ENCODE results near the gene NFS1. TPM values are rescaled to one million over a fixed set of nuclear protein-coding genes. Genes with fewer than 3 reads are reported as not detected.

The NFS1 gene
- total and polyA plus RNA-seq, 2 of the 8 experiments (the other 6 are each of a cell fraction or from before 2014, with no cell fraction given), result 26.1 to 38.8 TPM

- Histone ChIP-seq H4K5ac (ENCODE audit: insufficient read length, low read depth, low read length) (no peak overlapping the region), H2AK5ac (ENCODE audit: low read depth, low read length) (no peak overlapping the region), H3K79me1 (ENCODE audit: low read depth, low read length) (no peaks in the 10 kb centered on the region), H3K4ac (replicated peaks; ENCODE audit: insufficient read length, low read depth, low read length) (no peak overlapping the region), H2BK120ac (replicated peaks; ENCODE audit: low read depth, low read length) (no peak overlapping the region), H3K9me3 (ENCODE audit: insufficient read depth in 2 of 2, low read depth in 1 of 2, low read length in 1 of 2) (no peaks in the 10 kb centered on the region), H2AFZ (ENCODE audit: low read length) (no peak overlapping the region), H2BK15ac (ENCODE audit: low read length) (no peak overlapping the region), H3K4me1 (replicated peaks in 1 of 4; ENCODE audit: control insufficient read depth in 3 of 4, insufficient read depth in 4 of 4, low read length in 3 of 4) (peaks cover 0 to 4% (median 0%) of the 10 kb centered on the region in 4 experiments; a peak in 2 of 7 replicates), H2BK12ac (ENCODE audit: low read depth, low read length) (no peak overlapping the region), H3K18ac (ENCODE audit: extremely low read depth, low read length) (no peak overlapping the region), H3K79me2 (ENCODE audit: control insufficient read depth in 1 of 2, insufficient read depth in 2 of 2, low read length in 2 of 2) (peaks cover 34 to 90% of the 10 kb centered on the region in 2 experiments), H3K4me2 (ENCODE audit: insufficient read depth in 1 of 2, low read depth in 2 of 2, low read length in 2 of 2) (no peak overlapping the region), H4K20me1 (replicated peaks in 1 of 2; ENCODE audit: control insufficient read depth in 1 of 2, insufficient read depth in 2 of 2, low read length in 2 of 2) (peaks cover 25 to 29% of the 10 kb centered on the region in 2 experiments), H3K4me3 (ENCODE audit: extremely low read depth in 1 of 4, insufficient read depth in 2 of 4, low read depth in 3 of 4, low read length in 4 of 4) (no peak overlapping the region), H3K14ac (ENCODE audit: insufficient read length) (no peak overlapping the region), H3K27me3 (replicated peaks in 1 of 4; ENCODE audit: control insufficient read depth in 3 of 4, extremely low read depth in 1 of 4, insufficient read depth in 3 of 4, low read length in 3 of 4) (no peaks in the 10 kb centered on the region), H3K56ac (replicated peaks; ENCODE audit: insufficient read length, low read depth, low read length) (no peak overlapping the region), H3K9ac (replicated peaks in 1 of 4; ENCODE audit: extremely low read depth in 1 of 4, low read depth in 3 of 4, low read length in 3 of 4) (no peak overlapping the region), H3K27ac (ENCODE audit: low read depth, low read length) (no peak overlapping the region), H4K8ac (ENCODE audit: extremely low read depth, insufficient read depth, low read length) (peak overlapping the region; percentile 71; the same call in 1 of the 2 replicates), H3K23me2 (ENCODE audit: low read depth, low read length) (0 out of 2 replicates have a peak, but pooled peaks cover 2% of the 10 kb centered on the region), H2BK5ac (ENCODE audit: low read depth, low read length) (no peak overlapping the region), H3K23ac (ENCODE audit: insufficient read length) (no peak overlapping the region), H4K91ac (replicated peaks; ENCODE audit: insufficient read length, low read length) (no peak overlapping the region), H3K36me3 (ENCODE audit: control insufficient read depth in 2 of 4, insufficient read depth in 4 of 4, low read length in 3 of 4) (peaks cover 36 to 79% (median 70%) of the 10 kb centered on the region in 4 experiments), H2BK20ac (ENCODE audit: low read length) (no peak overlapping the region)
- 97% methylated on average over 13 of the region's 15 CpGs; no CpG with 5 or more reads in 1 of the 2 experiments for WGBS, 2 experiments (ENCODE audit: extremely low coverage in 1 of 2, insufficient coverage in 1 of 2, insufficient read length in 1 of 2, insufficient replicate concordance in 2 of 2, low coverage in 1 of 2, low lambda C conversion rate in 2 of 2, missing lambda C conversion rate in 1 of 2)
- POLR2A ChIA-PET (ENCODE audit: partially characterized antibody), result interaction anchor here (0.6 to 45.3 kb wide), 11 partner anchors 8 to 853 kb away, joined by 3 to 2341 read pairs (median 11); partner anchors contain the start of genes CPNE1, NFS1, PHF20 and RBM12
- no peak for DNase-seq (ENCODE audit: low read depth in 1 of 2, low spot score in 2 of 2)
- no peak for TF ChIP-seq GTF2F1 (IDR thresholded peaks at IDR 0.05; ENCODE audit: borderline replicate concordance, low read depth, low read length)
- TF ChIP-seq SIX5 (IDR thresholded peaks at IDR 0.05; ENCODE audit: low read depth, low read length), result no peak
- no peak for TF ChIP-seq KDM5A (IDR thresholded peaks at IDR 0.05; ENCODE audit: low read length)
- TF ChIP-seq CBX5 (IDR thresholded peaks at IDR 0.05; ENCODE audit: low read depth, low read length), result no peak
- TF ChIP-seq SUZ12 (IDR thresholded peaks at IDR 0.05; ENCODE audit: low read length), result no peak
- FAIRE-seq, result no peak
- CTCF ChIA-PET (ENCODE audit: partially characterized antibody), result interaction anchor here (0.6 kb wide), 1 partner anchor 137 kb away, joined by 4 read pairs; no protein-coding TSS in a partner anchor
Measured at GRCh38 chr20:35737865-35738333, 38.7 kb upstream of the NFS1 start.
